Heart left ventricle (tissue), 16 donors: Measurements from ENCODE around the gene PEF1. TPM values are rescaled to one million over a fixed set of nuclear protein-coding genes. Genes with fewer than 3 reads are reported as not detected.

Experiments
- ATAC-seq, 4 donors: fragments of 200-7000 bp; cut with Tn5 transposase; one replicate each; pipeline ENCODE4 v1.9.1; 2020 to 2022; ENCODE audit warnings: moderate library complexity in 4 of 4, mild to moderate bottlenecking in 3 of 4, moderate number of reproducible peaks in 1 of 4
- DNase-seq, 5 donors: peaks; one replicate each; pipeline ENCODE4 v3.0.0-alpha.2; 2020
- H3K27ac ChIP-seq, 12 donors: fragments of 200-600 bp; sonication (generic) in 4 of 12; one replicate each; pipeline versions ENCODE4 v1.5.0 to v1.8.0; 2016 to 2022; ENCODE audit warnings: mild to moderate bottlenecking in 2 of 12
- H3K27me3 ChIP-seq, 9 donors: fragments of 200-600 bp; sonication (generic) in 2 of 9; one replicate each; pipeline versions ENCODE4 v1.5.1 to v1.8.0; 2016 to 2022; ENCODE audit warnings: mild to moderate bottlenecking in 3 of 9
- H3K36me3 ChIP-seq, 9 donors: fragments of 200-600 bp; sonication (generic) in 2 of 9; one replicate each; pipeline versions ENCODE4 v1.5.0 to v1.8.0; 2018 to 2022; ENCODE audit warnings: mild to moderate bottlenecking in 2 of 9
- H3K4me1 ChIP-seq, 12 donors: fragments of 200-600 bp; sonication (generic) in 4 of 12; one replicate each; pipeline versions ENCODE4 v1.5.0 to v1.8.0; 2016 to 2022; ENCODE audit warnings: mild to moderate bottlenecking in 3 of 12
- H3K4me3 ChIP-seq, 12 donors: fragments of 200-600 bp; sonication (generic) in 4 of 12; one replicate each; pipeline versions ENCODE4 v1.5.0 to v1.8.0; 2017 to 2022; ENCODE audit warnings: mild to moderate bottlenecking in 9 of 12, moderate library complexity in 4 of 12
- H3K9me3 ChIP-seq, 12 donors: fragments of 200-600 bp; sonication (generic) in 4 of 12; one replicate each; pipeline versions ENCODE4 v1.5.0 to v1.8.0; 2016 to 2022; ENCODE audit warnings: mild to moderate bottlenecking in 1 of 12
- POLR2A ChIP-seq, 2 donors: fragments of 450-650 bp; IDR thresholded peaks; one replicate each; pipeline ENCODE4 v1.6.1; 2017; ENCODE audit warnings: antibody characterized with exemption in 2 of 2, mild to moderate bottlenecking in 2 of 2, moderate library complexity in 2 of 2
- WGBS, 4 donors: extraction: QIAGEN DNeasy Blood & Tissue Kit in 2 of 4; methylation state at CpG; one replicate each; pipeline versions ENCODE4 v1.1.5 to v1.1.7; 2013 to 2018; 5-methylcytosine and 5-hydroxymethylcytosine counted together
- intact Hi-C, 10 donors: fragments of 100-400 bp; cut with DNase I; formaldehyde crosslinking; loops; one replicate each; pipeline versions ENCODE4 v1.11.1 to v1.14.2; 2022
- polyA plus RNA-seq, 2 donors: library from polyadenylated mRNA; stranded (reverse); fragments of 200-250 nt; gene quantifications; one replicate each; pipeline ENCODE4 v1.2.3, GENCODE V29; 2013
- total RNA-seq, 9 donors: library from RNA; depleted of rRNA in 2 of 9; stranded (reverse); fragments of >200 nt in 2 of 9; fragmentation: NEBNext Ultra II Directional in 3 of 9; extraction: Animal tissue kit (Norgen Biotek cat#: 25700) in 3 of 9; gene quantifications; one replicate each; pipeline versions ENCODE4 v1.1.0 to v1.2.4, GENCODE V29; 2016 to 2023
- TF ChIP-seq, protein P1 (sequence below), 12 donors: fragments of 200-600 bp; sonication (generic) in 4 of 12; IDR thresholded peaks; one replicate each; pipeline versions ENCODE4 v1.5.0 to v1.8.0; 2018 to 2022; ENCODE audit warnings: antibody characterized with exemption in 12 of 12, mild to moderate bottlenecking in 5 of 12
- donor health status: ischemic (EF 13 %, LVEDD 7.1; RV severe dilation, severe dysfunction).
- donor health status: healthy with polysubstance abuse.
- donor health status: DM: no; HTN: yes; CAD: no.
- donor health status: DM: no; HTN: no; CAD: no.
- donor health status: ischemic (EF 25% LVEDD 6.9; RV normal size, moderate dysfunction).
- donor health status: ischemic (EF 25% LVEDD 5.7; RV mildly dilated, moderate dysfunction).
- donor health status: healthy.
- donor health status: DM: yes; HTN: yes; CAD: no.
- donor health status: ischemic (EF 35%, LVEDD 5.7; RV mildly dilated, moderate dysfunction).
- donor health status: nonischemic (EF 11% LVEDD 7.7; RV severe dilation, severe dysfunction).
- donor health status: DM: yes; HTN: yes; CAD: no.
- donor health status: PGD.
- donor health status: ischemic (EF 29% LVEDD 5.4; RV normal size, mild dysfunction).
- donor health status: nonischemic (EF 23%, LVEDD 6.1; RV moderate dilation, normal function).

PEF1 gene
- total and polyA plus RNA-seq, 11 donors, result 32.2 to 106 (median 42.4) TPM

DNA sequence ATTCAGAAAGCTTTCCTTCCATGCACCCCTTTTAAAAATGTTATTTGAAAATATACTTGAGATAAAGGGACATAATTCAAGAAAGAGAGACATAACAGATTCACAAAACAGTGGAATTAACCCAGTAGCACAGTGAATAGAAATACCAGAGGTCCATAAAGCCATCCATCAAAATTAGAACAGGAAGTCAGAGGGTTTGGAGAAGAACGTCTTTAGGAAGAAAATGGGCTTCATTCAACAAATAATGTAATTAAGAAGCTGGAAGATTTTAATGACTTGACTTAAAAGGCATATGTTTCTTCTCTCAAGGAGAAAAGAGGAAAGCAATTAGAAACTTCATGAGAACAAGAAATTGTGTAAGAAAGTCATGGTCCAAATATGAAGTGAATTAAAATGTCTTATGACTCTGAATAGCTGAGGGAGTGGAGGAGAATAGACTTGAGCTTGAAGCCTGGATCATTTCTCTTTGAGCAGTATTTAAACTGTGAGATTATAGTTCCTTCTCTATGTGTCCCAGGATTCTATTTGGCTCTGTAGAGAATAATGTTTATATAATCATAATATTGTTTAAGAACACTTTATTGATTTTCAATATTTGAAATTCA, 35.1 kb downstream of the PEF1 start:
- H3K36me3 ChIP-seq, result no peaks in the 10 kb centered on the region
- H3K4me3 ChIP-seq, result no peak overlapping the region
- H3K27ac ChIP-seq, result no peak overlapping the region
- DNase-seq (no peak), ATAC-seq (no peak)
- no peaks in the 10 kb centered on the region for H3K9me3 ChIP-seq
- peaks cover 0 to 11% (median 0%) of the 10 kb centered on the region in 12 donors for H3K4me1 ChIP-seq
- 32 to 43% (median 39%) methylated on average over 1 of the region's 1 CpG for WGBS, 4 donors
- intact Hi-C loops, result no loop called here
- no peaks in the 10 kb centered on the region for H3K27me3 ChIP-seq
- TF ChIP-seq, protein P1, sequence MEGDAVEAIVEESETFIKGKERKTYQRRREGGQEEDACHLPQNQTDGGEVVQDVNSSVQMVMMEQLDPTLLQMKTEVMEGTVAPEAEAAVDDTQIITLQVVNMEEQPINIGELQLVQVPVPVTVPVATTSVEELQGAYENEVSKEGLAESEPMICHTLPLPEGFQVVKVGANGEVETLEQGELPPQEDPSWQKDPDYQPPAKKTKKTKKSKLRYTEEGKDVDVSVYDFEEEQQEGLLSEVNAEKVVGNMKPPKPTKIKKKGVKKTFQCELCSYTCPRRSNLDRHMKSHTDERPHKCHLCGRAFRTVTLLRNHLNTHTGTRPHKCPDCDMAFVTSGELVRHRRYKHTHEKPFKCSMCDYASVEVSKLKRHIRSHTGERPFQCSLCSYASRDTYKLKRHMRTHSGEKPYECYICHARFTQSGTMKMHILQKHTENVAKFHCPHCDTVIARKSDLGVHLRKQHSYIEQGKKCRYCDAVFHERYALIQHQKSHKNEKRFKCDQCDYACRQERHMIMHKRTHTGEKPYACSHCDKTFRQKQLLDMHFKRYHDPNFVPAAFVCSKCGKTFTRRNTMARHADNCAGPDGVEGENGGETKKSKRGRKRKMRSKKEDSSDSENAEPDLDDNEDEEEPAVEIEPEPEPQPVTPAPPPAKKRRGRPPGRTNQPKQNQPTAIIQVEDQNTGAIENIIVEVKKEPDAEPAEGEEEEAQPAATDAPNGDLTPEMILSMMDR (IDR thresholded peaks at IDR 0.05), result no peak
- no peak for TF ChIP-seq POLR2A (IDR thresholded peaks at IDR 0.05)

DNA sequence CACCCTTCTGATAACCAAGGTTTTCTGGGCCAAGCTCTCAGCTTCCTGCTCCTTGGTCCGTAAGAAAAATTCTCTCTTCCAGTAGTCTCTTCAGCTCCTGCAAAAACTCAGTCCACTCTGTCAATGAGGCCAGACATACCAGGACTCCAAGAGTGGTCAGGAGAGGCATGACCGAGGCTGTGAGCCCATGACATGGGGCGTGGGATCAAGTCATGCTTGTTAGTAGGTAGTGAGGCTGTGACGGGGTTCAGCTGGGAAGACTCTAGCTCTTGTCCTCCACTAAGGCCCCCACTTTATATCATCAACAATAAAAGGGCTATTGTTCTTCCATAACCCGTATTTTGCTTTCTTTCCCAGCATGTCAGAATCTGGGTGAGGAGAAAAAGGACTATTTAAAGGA, 37.3 kb downstream of the PEF1 start:
- no peaks in the 10 kb centered on the region for H3K36me3 ChIP-seq
- WGBS, 4 donors, result 83 to 95% (median 89%) methylated on average over 5 of the region's 5 CpGs
- no peak overlapping the region for H3K4me3 ChIP-seq
- H3K27ac ChIP-seq, result no peak overlapping the region
- H3K4me1 ChIP-seq, result no peaks in the 10 kb centered on the region
- intact Hi-C loops, result no loop called here
- no peak for ATAC-seq
- H3K9me3 ChIP-seq, result no peaks in the 10 kb centered on the region
- no peak for TF ChIP-seq POLR2A (IDR thresholded peaks at IDR 0.05)
- TF ChIP-seq, protein P1 (IDR thresholded peaks at IDR 0.05), result no peak
- no peak for DNase-seq
- H3K27me3 ChIP-seq, result no peaks in the 10 kb centered on the region

DNA sequence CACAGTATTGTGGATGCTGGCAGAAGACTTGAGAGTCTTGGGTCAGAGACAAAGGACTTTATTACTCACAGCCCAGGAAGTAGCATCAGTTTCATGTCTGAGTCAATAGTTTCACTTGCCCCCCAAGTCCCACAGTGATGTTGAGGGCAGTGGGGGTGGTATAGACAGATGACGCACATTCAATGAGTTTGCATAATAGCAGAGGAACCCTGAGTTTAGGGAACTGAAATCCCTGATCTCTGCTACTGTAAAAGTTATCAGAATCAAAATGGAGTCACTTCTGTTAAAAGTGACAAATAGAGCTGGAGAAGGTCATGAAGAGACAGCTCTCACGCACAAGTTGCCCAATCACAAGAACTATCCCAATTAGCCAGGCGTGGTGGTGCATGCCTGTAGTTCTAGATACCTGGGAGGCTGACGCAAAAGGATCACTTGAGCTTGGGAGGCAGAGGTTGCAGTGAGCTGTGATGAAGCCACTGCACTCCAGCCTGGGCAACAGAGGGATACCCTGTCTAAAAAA, 38.7 kb downstream of the PEF1 start:
- TF ChIP-seq POLR2A (IDR thresholded peaks at IDR 0.05), result no peak
- TF ChIP-seq, protein P1 (IDR thresholded peaks at IDR 0.05), result no peak
- Histone ChIP-seq H3K27ac (no peak overlapping the region), H3K27me3 (no peaks in the 10 kb centered on the region), H3K4me3 (no peak overlapping the region), H3K4me1 (no peaks in the 10 kb centered on the region), H3K9me3 (no peaks in the 10 kb centered on the region), H3K36me3 (no peaks in the 10 kb centered on the region)
- DNase-seq, result no peak
- no peak for ATAC-seq
- 92 to 95% (median 93%) methylated on average over 4 of the region's 4 CpGs for WGBS, 4 donors
- intact Hi-C loops, result no loop called here

DNA sequence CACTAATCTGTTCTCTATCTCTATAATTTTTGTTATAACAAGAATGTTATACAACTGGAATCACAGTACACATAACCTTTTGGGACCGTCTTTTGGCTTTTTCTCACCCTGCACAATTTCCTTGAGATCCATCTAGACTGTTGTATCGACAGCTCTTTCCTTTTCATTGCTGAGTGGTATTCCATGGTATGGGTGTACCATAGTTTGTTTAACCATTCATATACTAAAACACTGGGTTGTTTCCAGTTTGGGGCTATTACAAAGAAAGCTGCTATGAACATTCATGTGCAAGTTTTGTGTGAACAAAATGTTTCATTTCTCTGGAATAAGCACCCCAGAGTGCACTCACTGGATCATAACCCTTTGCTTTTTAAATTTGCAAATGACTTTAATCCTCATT, 42.6 kb downstream of the PEF1 start:
- intact Hi-C loops, result no loop called here
- H3K27ac ChIP-seq, result no peak overlapping the region
- ATAC-seq, result no peak
- no peaks in the 10 kb centered on the region for H3K36me3 ChIP-seq
- WGBS, 4 donors, result 90 to 98% (median 96%) methylated on average over 2 of the region's 2 CpGs
- H3K9me3 ChIP-seq, result no peaks in the 10 kb centered on the region
- no peak for TF ChIP-seq POLR2A (IDR thresholded peaks at IDR 0.05)
- TF ChIP-seq, protein P1 (IDR thresholded peaks at IDR 0.05), result no peak
- no peak for DNase-seq
- H3K4me3 ChIP-seq, result no peak overlapping the region
- no peaks in the 10 kb centered on the region for H3K27me3 ChIP-seq
- H3K4me1 ChIP-seq, result peaks cover 0 to 8% (median 0%) of the 10 kb centered on the region in 12 donors
